ENCODE data around the gene DOCK1. TPM values are rescaled to one million over a fixed set of nuclear protein-coding genes. Genes with fewer than 3 reads are reported as not detected.

The DOCK1 gene
- total and polyA plus RNA-seq, 7 experiments from 2014 or later, result 0.11 to 1.2 (median 0.34) TPM; not detected in 2

- H3K27me3 Mint-ChIP-seq, result peaks cover 0 to 10% (median 4%) of the 10 kb centered on the region in 5 donors
- DNase-seq, result no peak
- no peak overlapping the region for H3K27ac ChIP-seq (ENCODE audit: low read depth, low read length)
- no peaks in the 10 kb centered on the region for H3K4me1 Mint-ChIP-seq
- no peak overlapping the region for H3K4me3 Mint-ChIP-seq
- H3K4me1 ChIP-seq (ENCODE audit: control insufficient read depth in 2 of 2, insufficient read depth in 2 of 2, low read length in 2 of 2), result no peaks in the 10 kb centered on the region
- no peaks in the 10 kb centered on the region for H3K36me3 Mint-ChIP-seq
- no peaks in the 10 kb centered on the region for H3K9me3 ChIP-seq (ENCODE audit: control insufficient read depth in 2 of 3, low read length in 3 of 3)
- ChIA-PET POLR2A (no interaction called here), CTCF (interaction anchor here (0.7 kb wide), 1 partner anchor 14 kb away, joined by 3 read pairs; no protein-coding TSS in a partner anchor)
- no peak for ATAC-seq
- no peak overlapping the region for H3K4me3 ChIP-seq (ENCODE audit: low read length)
- no peaks in the 10 kb centered on the region for H3K27me3 ChIP-seq (ENCODE audit: control insufficient read depth in 2 of 2, insufficient read depth in 2 of 2, low read length in 2 of 2)
- H3K9me3 Mint-ChIP-seq, result peaks cover 0 to 2% (median 0%) of the 10 kb centered on the region in 11 donors
- no peaks in the 10 kb centered on the region for H3K36me3 ChIP-seq (ENCODE audit: control insufficient read depth in 2 of 3, insufficient read depth in 3 of 3, low read length in 3 of 3)
- H3K27ac Mint-ChIP-seq, result no peak overlapping the region
- intact Hi-C loops (cut with micrococcal nuclease), result no loop called here
Observed at GRCh38 chr10:127385066-127385465, 479.8 kb downstream of the DOCK1 start.

GRCh38 chr10:127386606-127387327 lies 481.5 kb downstream of the DOCK1 start:
- intact Hi-C loops (cut with micrococcal nuclease), result no loop called here
- Mint-ChIP-seq H3K4me3 (no peak overlapping the region), H3K4me1 (no peaks in the 10 kb centered on the region), H3K36me3 (no peaks in the 10 kb centered on the region), H3K9me3 (peaks cover 0 to 3% (median 0%) of the 10 kb centered on the region in 11 donors), H3K27ac (no peak overlapping the region), H3K27me3 (peaks cover 0 to 11% (median 4%) of the 10 kb centered on the region in 5 donors)
- no peak for DNase-seq
- no peaks in the 10 kb centered on the region for H3K4me1 ChIP-seq (ENCODE audit: control insufficient read depth in 2 of 2, insufficient read depth in 2 of 2, low read length in 2 of 2)
- H3K27ac ChIP-seq (ENCODE audit: low read depth, low read length), result no peak overlapping the region
- H3K27me3 ChIP-seq (ENCODE audit: control insufficient read depth in 2 of 2, insufficient read depth in 2 of 2, low read length in 2 of 2), result no peaks in the 10 kb centered on the region
- no peak for ATAC-seq
- H3K4me3 ChIP-seq (ENCODE audit: low read length), result no peak overlapping the region
- no peaks in the 10 kb centered on the region for H3K36me3 ChIP-seq (ENCODE audit: control insufficient read depth in 2 of 3, insufficient read depth in 3 of 3, low read length in 3 of 3)
- CTCF ChIA-PET, result no interaction called here
- H3K9me3 ChIP-seq (ENCODE audit: control insufficient read depth in 2 of 3, low read length in 3 of 3), result no peaks in the 10 kb centered on the region
- POLR2A ChIA-PET, result no interaction called here

- ChIA-PET CTCF (no interaction called here), POLR2A (no interaction called here)
- peaks cover 0 to 3% (median 0%) of the 10 kb centered on the region in 11 donors for H3K9me3 Mint-ChIP-seq
- no peak overlapping the region for H3K27ac Mint-ChIP-seq
- Histone ChIP-seq H3K36me3 (ENCODE audit: control insufficient read depth in 2 of 3, insufficient read depth in 3 of 3, low read length in 3 of 3) (no peaks in the 10 kb centered on the region), H3K4me1 (ENCODE audit: control insufficient read depth in 2 of 2, insufficient read depth in 2 of 2, low read length in 2 of 2) (no peaks in the 10 kb centered on the region), H3K27me3 (ENCODE audit: control insufficient read depth in 2 of 2, insufficient read depth in 2 of 2, low read length in 2 of 2) (no peaks in the 10 kb centered on the region), H3K9me3 (ENCODE audit: control insufficient read depth in 2 of 3, low read length in 3 of 3) (no peaks in the 10 kb centered on the region), H3K4me3 (ENCODE audit: low read length) (no peak overlapping the region), H3K27ac (ENCODE audit: low read depth, low read length) (no peak overlapping the region)
- peaks cover 0 to 18% (median 4%) of the 10 kb centered on the region in 5 donors for H3K27me3 Mint-ChIP-seq
- H3K4me3 Mint-ChIP-seq, result no peak overlapping the region
- DNase-seq, result no peak
- no peaks in the 10 kb centered on the region for H3K4me1 Mint-ChIP-seq
- intact Hi-C loops (cut with micrococcal nuclease), result no loop called here
- H3K36me3 Mint-ChIP-seq, result no peaks in the 10 kb centered on the region
- no peak for ATAC-seq
Observed at GRCh38 chr10:127391875-127392274, 486.6 kb downstream of the DOCK1 start.

- Mint-ChIP-seq H3K4me1 (no peaks in the 10 kb centered on the region), H3K27me3 (peaks cover 0 to 14% (median 0%) of the 10 kb centered on the region in 5 donors), H3K4me3 (no peak overlapping the region), H3K36me3 (no peaks in the 10 kb centered on the region), H3K9me3 (peaks cover 0 to 3% (median 0%) of the 10 kb centered on the region in 11 donors), H3K27ac (no peak overlapping the region)
- Histone ChIP-seq H3K27me3 (ENCODE audit: control insufficient read depth in 2 of 2, insufficient read depth in 2 of 2, low read length in 2 of 2) (no peaks in the 10 kb centered on the region), H3K27ac (ENCODE audit: low read depth, low read length) (no peak overlapping the region), H3K4me3 (ENCODE audit: low read length) (no peak overlapping the region), H3K36me3 (ENCODE audit: control insufficient read depth in 2 of 3, insufficient read depth in 3 of 3, low read length in 3 of 3) (no peaks in the 10 kb centered on the region), H3K4me1 (ENCODE audit: control insufficient read depth in 2 of 2, insufficient read depth in 2 of 2, low read length in 2 of 2) (no peaks in the 10 kb centered on the region), H3K9me3 (ENCODE audit: control insufficient read depth in 2 of 3, low read length in 3 of 3) (no peaks in the 10 kb centered on the region)
- ChIA-PET CTCF (no interaction called here), POLR2A (no interaction called here)
- intact Hi-C loops (cut with micrococcal nuclease), result no loop called here
- no peak for ATAC-seq
- no peak for DNase-seq
Observed at GRCh38 chr10:127392351-127393235, 487.4 kb downstream of the DOCK1 start.

- H3K4me1 ChIP-seq (ENCODE audit: control insufficient read depth in 2 of 2, insufficient read depth in 2 of 2, low read length in 2 of 2), result no peaks in the 10 kb centered on the region
- H3K27ac Mint-ChIP-seq, result no peak overlapping the region
- DNase-seq (no peak), ATAC-seq (no peak)
- H3K27ac ChIP-seq (ENCODE audit: low read depth, low read length), result no peak overlapping the region
- H3K36me3 Mint-ChIP-seq, result no peaks in the 10 kb centered on the region
- H3K4me1 Mint-ChIP-seq, result no peaks in the 10 kb centered on the region
- H3K4me3 ChIP-seq (ENCODE audit: low read length), result no peak overlapping the region
- ChIA-PET CTCF (no interaction called here), POLR2A (no interaction called here)
- H3K27me3 Mint-ChIP-seq, result peaks cover 0 to 7% (median 0%) of the 10 kb centered on the region in 5 donors
- H3K27me3 ChIP-seq (ENCODE audit: control insufficient read depth in 2 of 2, insufficient read depth in 2 of 2, low read length in 2 of 2), result no peaks in the 10 kb centered on the region
- intact Hi-C loops (cut with micrococcal nuclease), result no loop called here
- no peak overlapping the region for H3K4me3 Mint-ChIP-seq
- H3K9me3 Mint-ChIP-seq, result peaks cover 0 to 20% (median 5%) of the 10 kb centered on the region in 11 donors
- H3K36me3 ChIP-seq (ENCODE audit: control insufficient read depth in 2 of 3, insufficient read depth in 3 of 3, low read length in 3 of 3), result no peaks in the 10 kb centered on the region
- peaks cover 0 to 5% (median 0%) of the 10 kb centered on the region in 3 experiments for H3K9me3 ChIP-seq (ENCODE audit: control insufficient read depth in 2 of 3, low read length in 3 of 3)
Observed at GRCh38 chr10:127398140-127398970, 493.1 kb downstream of the DOCK1 start.

GRCh38 chr10:127398971-127399365 lies 493.7 kb downstream of the DOCK1 start:
- Histone ChIP-seq H3K27me3 (ENCODE audit: control insufficient read depth in 2 of 2, insufficient read depth in 2 of 2, low read length in 2 of 2) (no peaks in the 10 kb centered on the region), H3K4me1 (ENCODE audit: control insufficient read depth in 2 of 2, insufficient read depth in 2 of 2, low read length in 2 of 2) (no peaks in the 10 kb centered on the region), H3K4me3 (ENCODE audit: low read length) (no peak overlapping the region), H3K36me3 (ENCODE audit: control insufficient read depth in 2 of 3, insufficient read depth in 3 of 3, low read length in 3 of 3) (no peaks in the 10 kb centered on the region), H3K27ac (ENCODE audit: low read depth, low read length) (no peak overlapping the region), H3K9me3 (ENCODE audit: control insufficient read depth in 2 of 3, low read length in 3 of 3) (peaks cover 0 to 5% (median 0%) of the 10 kb centered on the region in 3 experiments)
- Mint-ChIP-seq H3K27me3 (peaks cover 0 to 7% (median 0%) of the 10 kb centered on the region in 5 donors), H3K27ac (peak overlapping the region in 1 of 9 donors; percentile 14), H3K4me1 (no peaks in the 10 kb centered on the region), H3K4me3 (no peak overlapping the region), H3K9me3 (peaks cover 0 to 20% (median 5%) of the 10 kb centered on the region in 11 donors), H3K36me3 (no peaks in the 10 kb centered on the region)
- ATAC-seq (no peak), DNase-seq (no peak)
- CTCF ChIA-PET, result no interaction called here
- intact Hi-C loops (cut with micrococcal nuclease), result no loop called here
- POLR2A ChIA-PET, result no interaction called here
